Hematopoietic multipotent progenitor cell treated with erythropoietin and hydrocortisone succinate and interleukin-3 and kit ligand, for 15 days (in vitro differentiated cells): ENCODE measurements around the gene C6orf132.

Experiments
- DNase-seq: peaks from one replicate; pipeline ENCODE4 v3.0.0-alpha.2; 2015; ENCODE audit warnings: low spot score

C6orf132 gene

GRCh38 chr6:42135161-42135560 lies 7.3 kb downstream of the C6orf132 start:
- no peak for DNase-seq

- no peak for DNase-seq
These were observed 8.5 kb downstream of the C6orf132 start for GRCh38 chr6:42133926-42134325.

- DNase-seq = no peak
These were observed 10.9 kb downstream of the C6orf132 start for GRCh38 chr6:42131531-42131930.

- no peak for DNase-seq
These were observed 13.1 kb downstream of the C6orf132 start for GRCh38 chr6:42129360-42129676.

DNA sequence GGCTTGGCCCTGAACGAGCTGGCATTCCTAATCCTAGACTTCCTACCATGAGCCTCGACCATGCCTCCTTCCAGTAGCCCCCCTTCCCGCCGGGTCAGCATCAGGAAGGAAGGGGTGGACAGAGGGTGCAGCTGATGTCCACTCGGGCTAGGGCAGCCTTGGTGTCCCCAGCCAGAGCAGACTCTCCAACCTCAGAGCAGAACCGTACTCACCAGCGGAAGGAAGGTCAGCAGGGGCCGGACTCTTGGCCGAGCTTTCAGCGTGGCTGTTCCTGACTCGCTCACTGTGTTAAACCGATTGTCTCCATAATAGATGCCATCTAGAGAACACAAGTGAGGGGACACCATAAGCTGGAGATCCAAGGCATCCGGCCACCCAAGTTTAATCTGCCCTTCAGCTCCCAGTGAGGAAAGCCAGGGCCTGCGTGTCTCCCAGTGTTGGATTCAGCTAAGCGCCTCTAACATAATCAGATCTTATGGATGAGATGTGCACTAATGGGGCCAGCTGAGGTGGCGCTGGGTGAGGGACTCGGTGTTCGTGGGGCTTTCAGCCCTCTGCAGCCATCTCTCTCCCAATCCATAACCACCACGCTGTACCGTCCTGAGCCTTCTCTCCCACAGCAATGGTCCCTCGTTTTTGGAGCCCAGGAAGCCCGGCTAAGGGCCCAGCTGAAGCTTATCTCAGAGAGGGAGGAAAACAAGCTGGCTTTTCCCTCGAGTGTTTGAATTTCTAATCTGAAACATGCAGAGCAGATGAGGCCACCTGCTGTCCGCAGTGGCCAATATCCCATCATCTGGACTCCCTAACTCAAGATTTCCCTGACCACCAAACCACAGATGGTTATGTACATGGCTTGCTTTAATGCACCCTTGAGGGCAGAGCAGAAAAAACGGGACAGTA lies 13.7 kb downstream of the C6orf132 start:
- DNase-seq = no peak

GRCh38 chr6:42125663-42126062 lies 16.8 kb downstream of the C6orf132 start:
- DNase-seq = no peak

GRCh38 chr6:42125231-42125630 lies 17.2 kb downstream of the C6orf132 start:
- no peak for DNase-seq

DNA sequence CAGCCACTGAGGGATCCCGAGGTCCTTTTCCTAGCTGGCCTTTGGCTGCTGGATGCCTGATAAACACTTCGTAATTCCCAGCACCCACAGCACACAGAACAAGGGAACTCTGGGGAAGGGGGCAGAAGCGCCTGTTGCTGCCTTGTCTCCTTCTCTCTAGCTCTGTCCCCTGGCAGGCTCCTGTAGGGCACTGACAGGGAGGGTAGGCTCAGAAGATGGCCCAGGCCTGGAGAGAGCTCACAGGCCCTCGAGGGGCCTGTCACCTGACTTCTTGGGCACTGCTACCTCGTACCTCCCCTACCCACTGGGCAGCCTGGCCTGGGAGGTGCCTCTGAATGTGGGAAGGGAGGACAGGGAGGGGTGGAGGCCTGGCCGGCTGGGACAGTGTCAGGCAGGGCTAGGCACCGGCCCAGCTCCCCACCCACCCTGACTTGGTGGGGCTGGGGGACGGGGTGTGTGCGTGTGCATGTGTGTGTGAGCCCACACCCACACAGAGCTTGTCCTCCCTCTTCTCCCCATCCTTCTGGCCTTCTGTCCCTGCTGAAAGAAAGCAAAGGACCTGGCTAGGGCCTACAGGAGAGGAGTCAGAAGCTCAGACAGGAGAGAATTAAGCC lies 18.1 kb downstream of the C6orf132 start:
- no peak for DNase-seq

DNA sequence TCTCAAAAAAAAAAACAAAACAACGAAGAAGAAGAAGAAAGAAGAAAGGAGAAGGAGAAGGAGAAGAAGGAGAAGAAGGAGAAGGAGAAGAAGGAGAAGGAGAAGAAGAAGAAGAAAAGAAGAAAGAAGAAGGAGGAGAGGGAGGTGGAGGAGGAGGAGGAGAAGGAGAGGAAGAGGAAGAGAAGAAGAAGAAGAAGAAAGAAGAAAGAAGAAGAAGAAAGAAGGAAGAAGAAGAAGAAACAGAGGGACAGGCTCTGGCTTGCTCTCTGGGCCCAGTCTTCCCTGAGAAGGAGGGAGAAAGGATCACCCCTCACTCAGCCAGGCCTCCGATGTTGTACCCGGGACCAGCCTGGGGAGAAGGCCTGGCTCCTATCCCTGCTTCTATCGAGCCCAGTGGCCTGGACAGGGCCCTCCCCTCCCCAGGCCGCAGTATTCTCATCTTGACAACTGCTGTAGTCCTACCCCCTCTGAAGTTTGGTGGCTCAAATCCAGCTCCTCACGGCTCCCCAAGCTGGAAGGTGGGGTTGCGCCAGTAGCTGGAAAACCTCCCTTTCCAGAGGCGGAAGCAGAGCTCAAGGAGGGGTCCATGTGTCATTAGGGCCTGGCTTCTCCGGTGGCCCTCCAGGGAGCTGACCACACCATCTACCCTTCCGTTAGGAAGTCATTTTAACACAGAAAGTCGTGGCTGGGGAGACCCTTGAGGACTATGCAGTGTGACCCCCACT lies 18.9 kb downstream of the C6orf132 start:
- no peak for DNase-seq

GRCh38 chr6:42120895-42121865 lies 21.2 kb downstream of the C6orf132 start:
- DNase-seq = no peak

- DNase-seq = no peak
These were observed 24.0 kb downstream of the C6orf132 start for GRCh38 chr6:42118162-42119001.

- no peak for DNase-seq
These were observed 24.6 kb downstream of the C6orf132 start for GRCh38 chr6:42117843-42118161.

GRCh38 chr6:42113936-42114636 lies 28.3 kb downstream of the C6orf132 start:
- DNase-seq = no peak

GRCh38 chr6:42112351-42112750 lies 30.1 kb downstream of the C6orf132 start:
- no peak for DNase-seq

GRCh38 chr6:42110683-42111082 lies 31.7 kb downstream of the C6orf132 start:
- no peak for DNase-seq

DNA sequence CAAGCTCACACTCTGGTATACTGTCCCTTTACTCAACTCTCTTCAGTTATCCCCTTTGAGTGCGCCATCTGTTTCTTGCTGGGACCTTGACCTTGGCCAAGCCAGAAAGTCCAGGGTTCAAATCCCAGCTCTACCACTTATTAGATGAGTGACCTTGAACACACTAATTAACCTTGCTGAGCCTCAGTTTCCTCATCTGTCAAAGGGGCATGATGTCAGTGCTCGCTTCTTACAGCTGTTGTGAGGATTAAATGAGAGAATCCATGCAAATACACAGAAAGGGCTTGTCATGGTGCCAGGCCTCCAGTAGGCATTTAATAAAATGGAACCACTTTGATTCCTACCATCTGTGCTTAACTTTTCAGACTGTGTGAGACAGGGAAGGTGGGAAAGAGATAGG lies 34.3 kb downstream of the C6orf132 start:
- no peak for DNase-seq

DNA sequence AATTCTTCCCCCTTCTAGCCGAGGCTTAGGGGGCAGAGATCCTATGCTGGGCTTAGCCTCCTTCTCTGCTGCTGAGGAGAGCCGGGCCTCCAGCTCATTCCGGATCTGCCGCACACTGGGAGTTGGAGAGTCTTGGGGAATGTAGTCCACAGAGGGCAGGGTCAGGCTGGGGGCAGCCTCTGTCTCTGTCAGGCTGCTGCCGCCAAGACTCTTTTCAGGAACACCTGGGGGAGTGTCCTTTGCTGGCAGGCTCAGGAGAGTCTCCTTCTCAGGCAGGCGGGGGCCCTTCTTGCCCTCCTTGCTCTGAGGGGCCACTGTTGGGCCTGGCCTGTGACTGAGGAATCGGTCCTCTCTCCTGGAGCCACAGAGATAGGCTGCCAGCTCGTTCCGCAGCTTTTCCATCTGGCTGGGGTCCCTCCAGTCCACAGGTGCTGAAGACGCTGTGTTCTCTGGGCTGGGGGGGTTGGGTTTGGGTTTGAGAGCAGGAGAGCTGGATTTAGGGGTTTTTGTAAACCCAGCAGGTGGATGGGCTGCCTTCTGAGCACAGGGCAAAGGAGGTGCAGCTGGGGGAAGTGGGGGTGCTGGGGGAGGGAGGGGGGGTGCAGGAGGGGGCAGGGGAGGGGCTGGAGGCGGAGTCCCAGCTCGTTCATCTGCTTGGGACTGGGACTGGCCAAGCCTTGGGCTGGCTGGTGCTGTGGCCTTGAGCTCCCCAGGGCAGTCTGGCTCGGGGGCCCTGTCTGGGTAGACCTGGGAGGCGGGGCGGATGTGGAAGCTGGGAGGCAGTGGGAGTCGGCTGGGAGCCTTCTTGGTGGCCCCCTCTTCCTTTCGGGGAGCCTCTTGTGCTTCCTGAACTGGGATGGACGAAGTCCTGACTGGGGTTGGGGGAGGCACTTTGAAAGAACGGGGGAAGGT lies 36.1 kb downstream of the C6orf132 start:
- no peak for DNase-seq

- DNase-seq = no peak
These were observed 36.7 kb downstream of the C6orf132 start for GRCh38 chr6:42105709-42106108.

DNA sequence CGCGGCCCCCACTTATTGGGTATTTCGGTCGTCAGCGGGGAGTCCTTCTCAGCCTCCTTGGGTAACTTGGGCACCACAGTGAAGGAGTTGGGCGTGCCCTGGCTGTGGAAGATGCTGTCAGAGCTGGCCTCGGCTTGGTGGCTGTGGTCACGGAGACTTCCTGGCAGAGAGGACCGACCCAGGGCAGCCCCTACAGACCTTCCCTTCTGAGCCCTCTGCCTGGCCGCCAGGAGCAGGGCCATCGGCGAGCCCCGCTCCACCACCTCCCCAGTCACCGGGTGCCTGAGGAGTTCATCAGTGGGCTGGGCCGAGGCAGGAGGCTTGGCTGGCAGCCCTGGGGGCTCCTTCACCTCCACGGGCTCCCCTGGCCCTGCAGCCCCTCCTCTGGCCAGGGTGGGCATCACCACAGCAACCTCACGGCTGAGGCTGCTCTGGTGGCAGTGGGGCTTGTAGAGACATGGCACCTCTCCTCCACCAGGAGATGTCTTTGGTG lies 37.2 kb downstream of the C6orf132 start:
- DNase-seq = no peak
